Stimulated activated CD4-positive, alpha-beta T cell treated with anti-CD3 and anti-CD28 coated beads, Interleukin-1b, Interleukin-23, amount 100 ng/mL, for 4 hours (primary cell): ENCODE results near the gene MOGAT1.
"Not testable (repeated sequence)": the region's sequence is repeated elsewhere in the genome, so short reads cannot be mapped to it uniquely, and the experiment has no call there.

Source experiments
- DNase-seq, 2 donors: peaks; one replicate each; pipeline ENCODE4 v3.0.0-alpha.2; 2020; ENCODE audit warnings: low read depth in 2 of 2

The MOGAT1 gene

GRCh38 chr2:222709191-222709891, 37.9 kb downstream of the MOGAT1 start:
- no peak for DNase-seq

GRCh38 chr2:222710736-222711135, 39.3 kb downstream of the MOGAT1 start:
- DNase-seq: no peak

- no peak for DNase-seq
These were observed 40.0 kb downstream of the MOGAT1 start for GRCh38 chr2:222711315-222711940.

GRCh38 chr2:222713002-222713401, 41.5 kb downstream of the MOGAT1 start:
- no peak for DNase-seq

- no peak for DNase-seq
These were observed 43.1 kb downstream of the MOGAT1 start for GRCh38 chr2:222714361-222715241.

- no peak for DNase-seq
These were observed 44.3 kb downstream of the MOGAT1 start for GRCh38 chr2:222715742-222716141.

GRCh38 chr2:222719787-222720186, 48.3 kb downstream of the MOGAT1 start:
- not testable (repeated sequence) for DNase-seq

GRCh38 chr2:222721597-222721996, 50.1 kb downstream of the MOGAT1 start:
- DNase-seq: not testable (repeated sequence)

- no peak for DNase-seq
These were observed 51.0 kb downstream of the MOGAT1 start for GRCh38 chr2:222722327-222722946.

GRCh38 chr2:222724208-222724607, 52.8 kb downstream of the MOGAT1 start:
- DNase-seq: no peak

GRCh38 chr2:222728621-222729020, 57.2 kb downstream of the MOGAT1 start:
- no peak for DNase-seq

GRCh38 chr2:222730366-222730999, 59.0 kb downstream of the MOGAT1 start:
- DNase-seq: no peak

- DNase-seq: no peak
These were observed 59.8 kb downstream of the MOGAT1 start for GRCh38 chr2:222731201-222731621.

- DNase-seq: no peak
These were observed 61.2 kb downstream of the MOGAT1 start for GRCh38 chr2:222732489-222733178.

- no peak for DNase-seq
These were observed 62.0 kb downstream of the MOGAT1 start for GRCh38 chr2:222733470-222733845.

- DNase-seq: no peak
These were observed 62.6 kb downstream of the MOGAT1 start for GRCh38 chr2:222733846-222734702.

GRCh38 chr2:222734703-222735014, 63.2 kb downstream of the MOGAT1 start:
- no peak for DNase-seq

GRCh38 chr2:222736301-222736700, 64.8 kb downstream of the MOGAT1 start:
- no peak for DNase-seq

GRCh38 chr2:222736924-222737323, 65.5 kb downstream of the MOGAT1 start:
- DNase-seq: no peak

- no peak for DNase-seq
These were observed 66.9 kb downstream of the MOGAT1 start for GRCh38 chr2:222738312-222738711.
